ENCODE data around the gene NPAS3. TPM values are rescaled to one million over a fixed set of nuclear protein-coding genes. Genes with fewer than 3 reads are reported as not detected.

NPAS3 gene
- total and polyA plus RNA-seq, 4 donors = 0.07 to 0.09 (median 0.08) TPM; not detected in 1

GRCh38 chr14:32898876-32899275, 39.8 kb upstream of the NPAS3 start (continued):
- TF ChIP-seq TAF1 (conservative IDR thresholded peaks at IDR 0.05) = no peak
- no peak for TF ChIP-seq GABPA (IDR thresholded peaks at IDR 0.05 in 1 of 2, conservative IDR thresholded peaks at IDR 0.05 in 1 of 2)
- TF ChIP-seq JUND (IDR thresholded peaks at IDR 0.05) = no peak
- no peak for TF ChIP-seq SP1 (IDR thresholded peaks at IDR 0.05)
- no peak for TF ChIP-seq FOXA2 (IDR thresholded peaks at IDR 0.05)
- no peak for TF ChIP-seq FOXA1 (IDR thresholded peaks at IDR 0.05)
- TF ChIP-seq HNF4G (IDR thresholded peaks at IDR 0.05) = no peak
- no peak for TF ChIP-seq RXRA (IDR thresholded peaks at IDR 0.05)
- TF ChIP-seq MAX (IDR thresholded peaks at IDR 0.05) = no peak

GRCh38 chr14:32900547-32900946, 38.1 kb upstream of the NPAS3 start:
- Histone ChIP-seq H3K27ac (ENCODE audit: low read depth in 1 of 2, low read length in 2 of 2) (no peak overlapping the region), H3K4me1 (ENCODE audit: control insufficient read depth in 4 of 4, insufficient read depth in 4 of 4, low read length in 3 of 4) (no peaks in the 10 kb centered on the region), H3K4me3 (ENCODE audit: low read depth in 1 of 3, low read length in 3 of 3) (no peak overlapping the region), H3K9me3 (ENCODE audit: control insufficient read depth in 4 of 4, low read length in 3 of 4) (no peaks in the 10 kb centered on the region), H3K9ac (ENCODE audit: low read depth in 1 of 2, low read length in 2 of 2) (no peak overlapping the region), H3K36me3 (ENCODE audit: control insufficient read depth in 4 of 4, insufficient read depth in 3 of 4, low read depth in 1 of 4, low read length in 3 of 4) (no peaks in the 10 kb centered on the region), H3K27me3 (ENCODE audit: control insufficient read depth in 4 of 4, insufficient read depth in 4 of 4, low read length in 3 of 4) (no peaks in the 10 kb centered on the region)
- TF ChIP-seq FOXA1 (IDR thresholded peaks at IDR 0.05) = no peak
- TF ChIP-seq REST (IDR thresholded peaks at IDR 0.05) = no peak
- TF ChIP-seq TAF1 (conservative IDR thresholded peaks at IDR 0.05) = no peak
- TF ChIP-seq, protein P1, sequence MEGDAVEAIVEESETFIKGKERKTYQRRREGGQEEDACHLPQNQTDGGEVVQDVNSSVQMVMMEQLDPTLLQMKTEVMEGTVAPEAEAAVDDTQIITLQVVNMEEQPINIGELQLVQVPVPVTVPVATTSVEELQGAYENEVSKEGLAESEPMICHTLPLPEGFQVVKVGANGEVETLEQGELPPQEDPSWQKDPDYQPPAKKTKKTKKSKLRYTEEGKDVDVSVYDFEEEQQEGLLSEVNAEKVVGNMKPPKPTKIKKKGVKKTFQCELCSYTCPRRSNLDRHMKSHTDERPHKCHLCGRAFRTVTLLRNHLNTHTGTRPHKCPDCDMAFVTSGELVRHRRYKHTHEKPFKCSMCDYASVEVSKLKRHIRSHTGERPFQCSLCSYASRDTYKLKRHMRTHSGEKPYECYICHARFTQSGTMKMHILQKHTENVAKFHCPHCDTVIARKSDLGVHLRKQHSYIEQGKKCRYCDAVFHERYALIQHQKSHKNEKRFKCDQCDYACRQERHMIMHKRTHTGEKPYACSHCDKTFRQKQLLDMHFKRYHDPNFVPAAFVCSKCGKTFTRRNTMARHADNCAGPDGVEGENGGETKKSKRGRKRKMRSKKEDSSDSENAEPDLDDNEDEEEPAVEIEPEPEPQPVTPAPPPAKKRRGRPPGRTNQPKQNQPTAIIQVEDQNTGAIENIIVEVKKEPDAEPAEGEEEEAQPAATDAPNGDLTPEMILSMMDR (IDR thresholded peaks at IDR 0.05; ENCODE audit: low read depth, low read length, missing input control) = no peak
- WGBS = 82% methylated on average over 3 of the region's 3 CpGs
- no peak for DNase-seq (ENCODE audit: low spot score)

DNA sequence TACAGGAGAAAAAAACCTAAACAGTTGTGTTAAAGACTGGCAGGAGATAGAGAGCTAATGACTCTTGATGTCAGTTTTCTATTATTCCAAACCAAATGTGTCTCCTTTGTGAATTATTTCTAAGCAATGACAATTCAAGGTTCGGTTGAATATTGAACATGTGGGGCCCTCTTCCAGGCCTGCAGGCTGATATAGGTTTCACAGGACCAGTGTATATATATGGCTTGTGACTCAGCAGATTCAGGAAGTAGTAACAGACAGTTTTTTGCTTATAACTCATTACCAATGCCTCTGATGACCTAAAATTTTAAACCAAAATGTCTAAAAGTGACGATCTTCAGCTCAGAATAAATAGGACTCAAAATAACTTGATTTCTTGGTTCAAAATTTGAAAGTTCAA, 33.7 kb upstream of the NPAS3 start:
- no peak for DNase-seq (ENCODE audit: low spot score)
- 84% methylated on average over 2 of the region's 2 CpGs for WGBS
- Histone ChIP-seq H3K4me1 (ENCODE audit: control insufficient read depth in 4 of 4, insufficient read depth in 4 of 4, low read length in 3 of 4) (no peaks in the 10 kb centered on the region), H3K9ac (ENCODE audit: low read depth in 1 of 2, low read length in 2 of 2) (no peak overlapping the region), H3K4me3 (ENCODE audit: low read depth in 1 of 3, low read length in 3 of 3) (no peak overlapping the region), H3K27me3 (ENCODE audit: control insufficient read depth in 4 of 4, insufficient read depth in 4 of 4, low read length in 3 of 4) (peaks cover 0 to 3% (median 0%) of the 10 kb centered on the region in 4 donors), H3K36me3 (ENCODE audit: control insufficient read depth in 4 of 4, insufficient read depth in 3 of 4, low read depth in 1 of 4, low read length in 3 of 4) (no peaks in the 10 kb centered on the region), H3K9me3 (ENCODE audit: control insufficient read depth in 4 of 4, low read length in 3 of 4) (no peaks in the 10 kb centered on the region), H3K27ac (ENCODE audit: low read depth in 1 of 2, low read length in 2 of 2) (no peak overlapping the region)
- TF ChIP-seq REST (IDR thresholded peaks at IDR 0.05) (no peak), RAD21 (IDR thresholded peaks at IDR 0.05) (no peak), MAX (IDR thresholded peaks at IDR 0.05) (no peak), HNF4A (conservative IDR thresholded peaks at IDR 0.05) (no peak), HNF4G (IDR thresholded peaks at IDR 0.05) (no peak), GABPA (IDR thresholded peaks at IDR 0.05 in 1 of 2, conservative IDR thresholded peaks at IDR 0.05 in 1 of 2) (no peak), YY1 (IDR thresholded peaks at IDR 0.05) (no peak), RXRA (IDR thresholded peaks at IDR 0.05) (no peak), SP1 (IDR thresholded peaks at IDR 0.05) (no peak), TAF1 (conservative IDR thresholded peaks at IDR 0.05) (no peak), FOXA2 (IDR thresholded peaks at IDR 0.05) (no peak), JUND (IDR thresholded peaks at IDR 0.05) (no peak)
- TF ChIP-seq, protein P2, sequence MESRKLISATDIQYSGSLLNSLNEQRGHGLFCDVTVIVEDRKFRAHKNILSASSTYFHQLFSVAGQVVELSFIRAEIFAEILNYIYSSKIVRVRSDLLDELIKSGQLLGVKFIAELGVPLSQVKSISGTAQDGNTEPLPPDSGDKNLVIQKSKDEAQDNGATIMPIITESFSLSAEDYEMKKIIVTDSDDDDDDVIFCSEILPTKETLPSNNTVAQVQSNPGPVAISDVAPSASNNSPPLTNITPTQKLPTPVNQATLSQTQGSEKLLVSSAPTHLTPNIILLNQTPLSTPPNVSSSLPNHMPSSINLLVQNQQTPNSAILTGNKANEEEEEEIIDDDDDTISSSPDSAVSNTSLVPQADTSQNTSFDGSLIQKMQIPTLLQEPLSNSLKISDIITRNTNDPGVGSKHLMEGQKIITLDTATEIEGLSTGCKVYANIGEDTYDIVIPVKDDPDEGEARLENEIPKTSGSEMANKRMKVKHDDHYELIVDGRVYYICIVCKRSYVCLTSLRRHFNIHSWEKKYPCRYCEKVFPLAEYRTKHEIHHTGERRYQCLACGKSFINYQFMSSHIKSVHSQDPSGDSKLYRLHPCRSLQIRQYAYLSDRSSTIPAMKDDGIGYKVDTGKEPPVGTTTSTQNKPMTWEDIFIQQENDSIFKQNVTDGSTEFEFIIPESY (IDR thresholded peaks at IDR 0.05) = no peak

Measured in liver (tissue), 9 donors.